Activated CD4-positive, alpha-beta T cell treated with anti-CD3 and anti-CD28 coated beads for 24 hours (primary cell): Measurements from ENCODE around the gene CSNK1G1.

Source experiments
- DNase-seq, 2 donors: peaks; one replicate each; pipeline ENCODE4 v3.0.0-alpha.2; 2020; ENCODE audit warnings: low read depth in 2 of 2

The CSNK1G1 gene

DNA sequence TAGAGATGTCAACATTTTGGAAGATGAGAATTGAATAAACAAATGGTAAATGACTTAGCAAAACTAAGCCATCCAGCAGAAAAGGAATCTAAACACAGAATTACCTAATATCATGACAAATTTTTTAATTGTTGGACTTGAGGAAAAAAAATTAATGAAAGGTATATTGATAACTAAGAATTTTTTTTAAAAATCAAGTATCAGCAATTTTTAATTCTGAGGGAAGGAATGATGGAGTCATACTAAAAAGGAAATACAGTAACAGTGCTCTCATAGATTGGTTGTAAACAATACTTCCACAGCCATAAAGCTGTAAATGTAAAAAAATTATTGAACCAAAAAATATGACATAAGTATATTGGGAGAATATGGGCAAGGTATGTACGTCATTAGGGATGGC is 68.0 kb downstream of the CSNK1G1 start:
- no peak for DNase-seq

DNA sequence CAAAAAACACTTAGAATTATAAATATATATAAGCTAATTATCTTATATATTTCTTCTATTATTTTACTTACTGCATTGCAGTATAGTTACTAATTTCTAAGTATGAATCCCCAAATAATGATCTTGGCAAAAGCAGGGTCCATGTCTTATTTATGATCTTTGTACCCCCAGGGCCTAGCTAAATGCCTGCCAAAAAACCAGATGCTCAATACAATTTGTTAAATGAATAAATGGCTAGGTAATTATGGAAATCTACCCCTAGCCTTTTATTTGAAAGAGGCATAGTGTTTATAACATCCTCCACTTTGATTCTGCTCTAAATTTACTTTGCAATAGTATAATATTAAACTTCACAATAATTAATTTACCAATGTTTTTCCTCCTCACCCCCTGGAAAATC is 69.5 kb downstream of the CSNK1G1 start:
- no peak for DNase-seq

DNA sequence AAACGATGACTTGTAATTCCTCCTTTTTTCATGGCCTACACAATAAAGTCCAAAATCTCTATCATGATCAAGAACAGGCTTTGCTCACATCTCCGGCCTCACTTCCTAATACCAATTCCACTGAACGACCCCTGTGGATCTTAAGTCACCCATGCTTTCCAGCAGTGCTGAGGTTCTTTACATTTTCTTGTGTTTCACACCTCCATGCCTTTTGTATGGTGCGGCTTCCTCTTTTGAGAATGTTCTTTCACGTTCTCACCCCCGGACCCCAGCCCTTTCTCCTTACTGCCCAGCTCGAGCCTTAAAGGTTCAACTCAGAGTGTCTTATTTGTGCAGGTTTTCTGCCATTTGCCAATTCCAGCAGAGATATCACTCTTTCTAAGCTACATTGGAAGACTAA is 70.1 kb downstream of the CSNK1G1 start:
- no peak for DNase-seq

DNA sequence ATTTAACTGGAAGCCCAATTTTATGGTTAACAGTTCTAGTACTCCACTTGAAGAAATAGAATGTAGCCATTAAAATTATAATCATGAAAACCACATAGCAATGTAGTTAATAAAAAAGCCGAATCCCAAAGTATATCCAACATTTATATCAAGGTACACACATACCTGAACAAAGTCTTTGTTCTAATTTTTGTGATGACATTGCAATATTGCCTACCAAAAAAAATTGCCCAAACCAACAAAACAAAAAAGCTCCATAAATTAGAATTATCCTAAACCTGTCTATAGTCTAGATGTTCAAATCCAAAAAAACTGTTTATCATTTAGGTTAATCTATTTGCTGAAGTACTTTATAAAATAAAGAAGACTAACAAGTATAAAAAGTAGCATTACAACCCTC is 70.8 kb downstream of the CSNK1G1 start:
- DNase-seq = no peak

DNA sequence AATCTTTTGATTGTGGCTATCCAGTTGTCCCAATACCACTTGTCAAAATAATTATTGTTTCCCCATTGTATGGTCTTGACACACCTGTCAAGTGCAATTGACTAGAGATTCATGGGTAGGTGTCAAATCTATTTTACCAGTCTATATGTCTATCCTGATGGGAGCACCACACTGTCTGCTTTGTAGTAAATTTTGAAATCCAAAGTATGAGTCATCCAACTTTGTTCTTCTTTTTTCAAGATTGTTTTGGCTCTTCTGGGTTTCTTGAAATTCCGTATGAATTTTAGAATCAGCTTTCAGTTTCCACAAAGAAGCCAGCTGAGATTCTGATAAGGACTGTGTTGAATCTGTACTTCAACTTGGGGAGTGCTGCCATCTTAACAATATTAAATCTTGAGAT is 71.9 kb downstream of the CSNK1G1 start:
- no peak for DNase-seq

DNA sequence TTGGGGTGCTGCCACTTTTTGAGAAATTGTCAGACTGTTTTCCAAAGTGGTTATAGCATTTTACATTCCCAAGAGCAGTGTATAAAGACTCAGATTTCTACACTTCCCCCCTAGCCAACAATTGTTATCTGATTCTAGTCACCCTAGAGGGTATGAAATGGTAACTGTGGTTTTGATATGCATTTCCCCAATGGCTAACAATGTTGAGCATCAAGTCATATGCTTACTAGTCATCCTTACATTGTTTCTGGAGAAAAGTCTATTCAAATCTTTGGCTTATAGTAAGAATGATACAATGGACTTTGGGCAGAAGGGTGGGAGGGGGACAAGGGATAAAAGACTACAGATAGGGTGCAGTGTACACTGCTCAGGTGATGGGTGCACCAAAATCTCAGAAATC is 73.3 kb downstream of the CSNK1G1 start:
- no peak for DNase-seq

DNA sequence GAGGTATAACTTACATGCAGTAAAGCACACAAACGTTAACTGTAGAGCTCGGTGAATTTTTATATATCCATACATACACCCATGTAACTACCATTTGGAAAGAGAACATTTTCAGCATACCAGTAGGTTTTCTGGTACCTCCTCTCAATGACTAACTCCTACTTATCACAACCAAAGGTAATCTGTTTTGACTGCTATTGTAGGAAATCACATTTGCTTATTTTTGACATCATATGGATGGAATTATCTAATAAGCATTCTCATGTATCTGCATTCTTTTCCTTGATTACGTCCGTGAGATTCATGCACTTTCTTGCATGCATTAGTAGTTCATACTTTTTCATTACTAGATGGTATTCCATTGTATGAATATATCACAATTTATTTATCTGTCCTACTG is 76.8 kb downstream of the CSNK1G1 start:
- no peak for DNase-seq

DNA sequence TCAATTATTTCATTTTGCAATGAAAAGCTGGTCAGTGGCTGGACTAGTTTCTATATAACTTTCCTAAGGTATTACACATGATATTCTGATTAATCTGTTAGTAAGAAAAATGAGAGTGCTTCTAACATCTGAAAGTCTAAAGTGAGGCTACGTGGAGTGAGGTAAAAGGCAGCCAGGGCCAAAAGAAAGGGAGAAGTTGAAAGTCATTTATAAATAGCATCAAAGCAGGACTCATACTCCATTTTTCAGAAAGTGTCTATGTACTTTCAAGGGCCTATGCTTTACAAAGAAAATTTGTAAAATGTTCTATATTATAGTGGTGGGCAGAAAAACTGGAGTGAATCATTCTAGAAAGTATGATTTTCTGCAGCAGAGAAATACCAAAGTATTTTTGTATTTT is 80.0 kb downstream of the CSNK1G1 start:
- DNase-seq = no peak

DNA sequence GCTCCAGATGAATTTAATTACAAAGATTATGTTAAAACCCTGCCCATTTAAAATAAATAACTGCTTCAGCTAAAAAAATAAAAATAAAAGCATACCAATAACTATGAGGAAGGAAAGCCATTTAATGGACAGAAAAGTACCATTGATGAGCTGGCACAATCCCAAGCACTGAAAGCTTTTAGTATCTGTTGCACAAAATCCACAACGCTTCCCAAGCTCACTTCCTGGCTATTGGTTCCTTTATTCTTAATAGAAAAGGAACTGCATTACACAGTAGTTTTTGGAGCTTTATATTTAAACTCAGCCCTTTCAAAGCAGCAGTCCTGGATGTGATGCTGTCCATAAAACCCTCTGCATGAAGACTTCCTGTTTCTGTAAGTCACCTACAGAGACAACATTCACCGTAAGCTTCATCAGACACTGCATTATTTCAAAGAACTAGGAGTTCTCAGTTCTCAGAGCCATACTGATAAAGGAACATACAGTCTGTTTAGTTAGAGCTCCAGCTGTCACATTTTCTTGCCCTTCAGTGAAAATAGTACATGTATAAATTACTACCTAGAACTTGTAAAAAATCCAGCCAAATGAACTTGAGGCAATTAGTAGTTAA is 81.5 kb downstream of the CSNK1G1 start:
- DNase-seq = no peak

DNA sequence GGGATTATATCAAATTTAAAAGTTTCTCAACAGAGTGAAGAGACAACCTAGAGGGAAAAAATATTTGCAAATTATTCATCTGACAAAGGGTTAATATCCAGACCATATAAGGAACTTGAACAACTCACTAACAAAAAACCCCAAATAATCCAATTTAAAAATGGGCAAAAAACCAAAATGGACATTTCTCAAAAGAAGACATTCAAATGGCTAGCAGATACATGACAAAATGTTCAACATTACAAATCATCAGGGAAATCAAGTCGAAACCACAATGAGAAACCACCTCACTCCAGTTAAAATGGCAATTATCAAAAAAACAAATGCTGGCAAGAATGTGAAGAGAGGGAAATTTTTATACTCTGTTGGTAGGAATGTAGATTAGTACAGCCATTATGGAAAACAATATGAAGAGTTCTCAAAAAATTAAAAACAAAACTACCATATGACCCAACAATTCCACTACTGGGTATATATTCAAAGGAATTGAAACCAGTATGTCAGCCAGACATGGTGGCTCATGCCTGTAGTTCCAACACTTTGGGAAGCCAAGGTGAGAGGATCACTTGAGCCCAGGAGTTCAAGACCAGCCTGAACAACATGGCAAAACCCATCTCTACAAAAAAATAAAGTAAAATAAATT is 88.5 kb downstream of the CSNK1G1 start:
- DNase-seq = no peak

DNA sequence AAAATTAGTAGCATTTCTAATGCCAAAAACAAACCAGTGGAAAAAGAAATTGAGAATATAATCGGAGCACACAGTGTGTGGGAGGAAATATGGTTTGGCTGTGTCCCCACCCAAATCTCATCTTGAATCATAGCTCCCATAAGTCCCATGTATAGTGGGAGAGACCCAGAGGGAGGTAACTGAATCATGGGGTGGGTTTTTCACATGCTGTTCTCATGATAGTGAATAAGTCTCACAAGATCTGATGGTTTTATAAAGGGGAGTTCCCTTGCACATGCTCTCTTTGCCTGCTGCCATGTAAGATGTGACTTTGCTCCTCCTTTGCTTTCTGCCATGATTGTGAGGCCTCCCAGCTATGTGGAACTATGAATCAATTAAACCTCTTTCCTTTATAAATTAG is 90.8 kb downstream of the CSNK1G1 start:
- DNase-seq = peak in 1 of 2 donors; percentile 22

DNA sequence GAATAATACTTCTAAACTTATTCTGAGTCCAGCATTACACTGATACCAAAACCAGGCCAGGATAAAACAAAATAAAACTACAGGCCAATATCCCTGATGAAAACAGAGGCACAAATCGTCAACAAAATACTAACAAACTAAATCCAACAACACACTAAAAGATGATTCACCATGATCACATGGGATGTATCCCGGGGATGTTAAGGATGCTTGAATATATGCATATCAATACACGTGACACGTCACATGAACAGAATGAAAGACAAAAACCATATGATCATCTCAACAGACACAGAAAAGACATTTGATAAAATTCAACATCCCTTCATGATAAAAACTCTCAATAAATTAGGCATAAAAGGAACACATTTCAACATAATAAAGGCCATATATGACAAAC is 91.5 kb downstream of the CSNK1G1 start:
- no peak for DNase-seq

DNA sequence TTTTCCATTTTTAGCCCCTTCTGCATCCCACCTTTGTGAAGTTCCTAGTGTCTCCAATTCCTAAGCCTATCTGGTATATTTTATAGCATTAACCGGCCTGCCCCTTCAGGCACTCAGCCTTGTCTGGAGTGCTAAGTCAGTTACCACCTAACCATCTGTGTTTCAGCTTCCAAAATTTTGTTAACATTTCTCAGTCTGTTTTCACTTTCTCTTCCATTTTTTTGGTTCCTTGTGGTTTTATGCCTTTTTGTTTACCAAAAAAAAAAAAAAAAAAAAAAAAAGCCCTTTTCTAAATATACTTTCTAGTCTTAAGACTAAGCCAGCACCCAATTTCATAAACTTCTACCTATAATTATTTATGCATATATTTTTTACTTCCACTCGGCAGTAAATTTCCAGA is 92.4 kb downstream of the CSNK1G1 start:
- no peak for DNase-seq

DNA sequence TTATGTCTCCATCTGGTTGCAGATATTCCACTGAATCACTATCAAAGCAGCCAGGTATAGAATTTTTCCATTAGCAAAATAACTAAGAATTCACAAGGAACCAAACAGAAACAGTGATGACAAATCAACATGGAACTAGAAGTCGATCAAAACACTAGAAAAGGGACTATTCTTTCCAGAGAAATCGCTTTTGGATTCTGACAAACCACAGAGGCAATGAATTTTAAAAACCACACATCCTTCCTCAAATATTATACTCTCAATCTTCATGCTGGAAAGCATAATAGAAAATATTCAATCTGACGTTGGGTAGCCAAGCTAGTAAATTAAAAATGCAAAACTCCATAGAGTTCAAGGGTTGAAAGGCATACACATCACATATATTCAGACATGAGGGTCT is 99.9 kb downstream of the CSNK1G1 start:
- no peak for DNase-seq

DNA sequence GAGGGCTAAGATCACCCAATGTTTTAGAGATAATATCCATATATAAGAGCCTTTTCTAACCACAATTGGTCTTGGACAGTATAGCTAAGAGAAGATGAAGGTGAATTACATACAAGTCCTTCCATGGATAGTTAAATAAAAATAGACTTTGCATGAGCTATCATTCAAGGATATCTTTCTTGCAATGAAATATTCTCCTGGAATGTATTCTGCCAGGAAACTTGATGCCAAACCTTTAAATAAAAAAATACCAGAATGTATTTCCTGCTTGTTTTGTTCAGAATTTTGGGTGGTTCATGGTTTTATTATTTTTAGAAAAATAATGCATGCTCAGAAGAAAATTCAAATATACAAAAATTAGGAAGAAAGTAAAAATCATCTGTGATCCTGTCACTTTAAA is 104.3 kb downstream of the CSNK1G1 start:
- no peak for DNase-seq

DNA sequence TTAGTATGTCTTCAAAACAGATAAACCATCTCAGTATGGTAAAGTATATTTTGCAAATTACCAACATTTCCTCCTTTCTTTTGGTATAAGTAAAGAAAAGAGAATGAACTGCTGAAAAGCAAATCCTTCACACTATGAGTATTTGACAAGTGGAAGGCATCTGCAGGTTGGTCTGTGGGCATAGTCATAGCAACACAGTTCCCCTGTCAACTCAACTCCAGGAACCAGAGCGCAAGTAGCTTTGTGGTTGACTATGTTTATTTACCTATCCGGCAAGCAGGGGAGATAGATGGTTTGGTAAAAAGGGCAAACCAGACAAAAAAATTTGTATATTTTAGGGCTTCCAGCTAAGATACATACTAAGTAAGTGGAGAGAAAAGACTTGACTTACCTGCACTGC is 104.9 kb downstream of the CSNK1G1 start:
- DNase-seq = no peak

DNA sequence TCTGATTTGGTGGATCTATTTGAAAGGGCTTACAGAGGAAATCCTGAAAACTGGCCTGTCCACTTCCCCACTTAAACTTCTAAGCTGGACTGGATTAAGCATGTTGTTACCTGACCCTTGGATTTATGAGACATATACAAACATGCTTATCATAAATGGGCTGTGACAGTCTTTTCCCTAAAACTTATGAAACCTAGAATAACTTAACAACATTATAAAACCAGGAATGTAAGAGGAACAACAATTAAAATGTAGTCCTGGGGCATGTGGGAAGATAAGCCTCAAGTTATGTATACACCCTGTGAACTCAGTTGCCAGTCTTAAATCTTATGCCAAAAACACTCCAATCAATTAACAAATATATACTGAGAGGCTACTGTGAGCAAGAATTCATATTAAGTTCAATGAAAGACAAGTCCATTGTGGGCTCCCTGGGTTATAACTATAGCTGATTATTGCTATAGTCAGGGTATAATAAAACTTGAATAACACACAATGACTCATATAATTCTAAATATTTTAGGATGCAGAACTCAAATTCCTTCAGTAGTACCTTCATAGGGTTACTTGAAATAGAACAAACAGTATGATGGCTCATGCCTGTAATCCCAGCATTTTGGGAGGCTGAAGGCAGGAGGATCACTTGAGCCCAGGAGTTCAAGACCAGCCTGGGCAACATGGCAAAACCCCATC is 105.9 kb downstream of the CSNK1G1 start:
- no peak for DNase-seq

DNA sequence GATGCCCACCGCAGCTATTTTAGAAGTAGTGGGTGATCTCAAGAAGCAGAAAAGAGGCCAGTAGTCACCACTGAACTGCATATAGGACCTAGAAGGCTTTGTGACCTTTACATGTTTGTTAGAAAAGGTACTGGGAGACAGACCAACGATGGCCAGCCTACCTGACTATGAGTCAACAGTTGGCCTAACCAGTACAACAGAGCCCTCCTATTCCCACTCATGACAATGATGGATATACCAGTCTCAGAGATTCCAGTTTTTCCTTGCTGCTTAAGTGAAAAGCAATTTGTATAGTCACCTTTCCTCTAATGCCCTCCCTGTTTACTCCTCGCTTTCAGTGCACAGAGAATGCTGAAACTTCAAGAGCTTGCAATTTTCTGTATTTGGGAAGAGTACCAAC is 106.6 kb downstream of the CSNK1G1 start:
- no peak for DNase-seq

DNA sequence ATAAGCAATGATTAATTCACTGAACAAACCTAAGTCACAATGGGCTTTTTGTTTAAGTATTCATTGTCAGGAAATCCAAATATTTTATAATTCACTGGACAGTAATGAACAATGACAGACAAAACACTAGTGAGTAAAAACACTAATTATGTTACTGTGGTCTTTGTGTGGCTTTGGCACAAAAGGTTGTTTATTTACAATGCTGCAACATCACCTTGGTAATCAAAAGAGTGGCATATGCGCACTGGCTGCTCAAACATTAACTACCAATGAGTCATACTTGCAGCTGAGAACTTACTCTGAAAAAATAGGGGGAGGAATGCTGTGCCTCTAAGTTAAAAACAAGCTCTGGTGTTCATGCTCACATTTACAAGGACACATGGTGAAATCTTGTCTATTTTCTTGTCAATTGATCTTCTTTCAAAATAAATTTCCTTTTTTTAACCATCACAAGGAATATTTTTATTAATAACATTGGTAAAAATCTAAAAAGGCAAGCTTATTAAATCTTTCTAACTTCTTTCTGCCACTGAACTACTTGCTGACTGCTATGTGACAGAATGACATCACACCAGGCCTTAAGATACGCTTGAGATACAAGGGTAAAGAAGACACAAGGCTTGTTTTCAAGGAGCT is 107.9 kb downstream of the CSNK1G1 start:
- DNase-seq = no peak

DNA sequence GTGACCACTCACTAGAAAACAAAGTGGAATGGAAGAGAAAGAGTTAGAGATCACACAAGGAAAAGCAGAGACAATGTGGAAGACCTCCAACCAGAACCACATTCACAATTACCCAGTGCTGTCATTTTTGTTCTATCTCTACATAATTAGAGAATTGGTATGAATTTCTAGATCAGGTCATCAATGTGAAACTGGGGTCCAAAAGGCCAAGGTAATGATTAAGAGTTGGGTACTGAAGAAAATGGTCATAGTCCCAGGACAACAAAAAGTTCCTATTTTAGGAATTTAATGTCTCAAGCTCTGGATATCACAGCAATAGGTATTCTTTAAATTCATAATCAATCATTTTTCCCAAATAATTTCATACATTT is 108.5 kb downstream of the CSNK1G1 start:
- no peak for DNase-seq

DNA sequence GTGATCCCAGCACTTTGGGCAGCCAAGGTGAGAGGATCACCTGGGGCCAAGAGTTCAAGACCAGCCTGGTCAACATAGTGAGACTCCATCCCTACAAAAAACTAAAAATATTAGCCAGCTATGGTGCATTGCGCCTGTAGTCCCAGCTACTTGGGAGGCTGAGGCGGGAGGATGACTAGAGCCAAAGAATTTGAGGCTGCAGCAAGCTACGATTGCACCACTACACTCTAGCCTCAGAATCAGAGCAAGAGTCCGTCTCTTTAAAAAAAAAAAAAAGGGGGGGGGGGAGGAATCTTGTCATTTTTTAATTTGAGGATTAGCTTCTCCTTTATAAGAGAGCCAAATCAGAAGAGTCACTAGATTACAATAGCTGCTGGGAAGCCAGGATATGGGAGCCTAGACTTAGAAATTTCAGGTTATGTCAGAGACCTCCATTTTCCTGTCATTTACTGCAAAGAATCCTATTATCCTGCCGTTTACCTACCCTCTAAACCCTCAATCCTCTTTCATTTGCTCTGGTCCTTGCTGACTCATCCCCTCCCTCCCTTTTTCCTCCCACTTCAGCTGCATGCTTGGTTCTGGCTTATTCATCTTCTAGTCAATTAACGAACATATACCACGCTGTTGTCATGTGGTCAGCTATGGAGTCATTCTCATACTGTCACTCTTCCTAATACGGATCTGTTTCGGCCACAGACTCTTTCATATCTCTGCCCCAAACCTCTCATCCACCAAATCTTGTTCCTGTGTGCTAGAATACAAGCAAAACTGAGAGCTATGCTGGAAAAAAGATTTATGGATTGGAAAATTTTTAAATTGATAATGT is 109.4 kb downstream of the CSNK1G1 start:
- DNase-seq = peak; percentile 16 to 31

DNA sequence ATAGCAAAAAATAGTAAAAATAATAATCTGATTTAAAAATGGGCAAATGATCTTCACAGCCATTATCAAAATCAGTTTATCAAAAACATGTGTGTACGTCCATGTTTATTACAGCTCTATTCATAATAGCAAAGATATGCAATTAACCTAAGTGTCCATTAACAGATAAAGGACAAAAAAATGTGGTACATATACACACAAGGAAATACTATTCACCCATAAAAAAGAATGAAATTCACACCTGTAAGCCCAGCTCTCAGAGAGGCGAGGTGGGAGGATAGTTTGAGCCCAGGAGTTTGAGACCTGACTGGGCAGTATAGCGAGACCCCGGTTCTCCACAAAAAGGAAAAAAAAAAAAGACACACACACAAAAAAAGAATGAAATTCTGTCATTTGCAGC is 110.6 kb downstream of the CSNK1G1 start:
- DNase-seq = no peak
